ENCODE data around the gene KCNH1.

Gene KCNH1

DNA sequence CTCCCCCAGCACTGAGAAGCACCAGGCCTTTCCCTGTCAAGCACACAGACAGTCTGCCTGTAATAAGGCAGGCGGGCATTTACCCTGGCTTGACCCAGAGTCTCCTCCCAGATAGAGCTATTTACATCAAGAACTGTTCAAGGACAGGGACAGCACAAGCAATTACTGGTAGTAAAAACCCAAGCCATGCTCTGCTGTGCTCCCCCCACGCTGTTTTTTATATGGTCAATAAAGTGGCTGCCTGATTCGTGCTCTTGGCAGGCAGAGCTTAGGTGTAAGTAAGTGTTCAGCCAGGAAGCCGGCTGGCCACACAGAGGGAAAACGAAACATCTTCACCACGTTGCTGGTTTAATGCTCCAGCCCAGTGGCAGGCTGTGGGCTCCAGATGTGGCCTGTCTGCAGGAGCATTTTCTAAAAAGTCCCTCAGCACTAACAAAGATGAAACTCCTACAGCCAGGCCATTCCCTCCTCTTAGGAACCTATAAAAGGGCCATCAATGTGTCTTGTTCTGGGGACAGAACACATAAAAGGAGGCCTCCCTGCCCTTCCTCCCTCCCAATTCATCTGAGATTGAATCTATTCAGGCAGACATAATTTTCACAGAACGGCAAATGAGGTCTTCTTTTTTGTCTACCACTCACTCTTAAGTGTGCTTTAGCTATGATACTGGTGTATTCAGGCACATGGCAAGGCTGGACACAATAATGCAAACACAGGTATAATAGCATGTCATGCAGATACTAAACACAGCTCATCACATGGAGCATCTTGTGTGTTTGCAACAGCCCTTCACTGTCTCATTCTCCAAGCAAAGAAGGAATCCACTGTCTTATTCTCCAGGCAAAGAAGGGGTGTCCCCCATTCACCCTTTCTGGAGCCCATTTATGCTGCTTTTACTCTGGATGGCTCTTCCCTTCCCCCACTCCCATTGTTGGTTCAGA is 426.4 kb downstream of the KCNH1 start:
- DNase-seq: no peak

DNA sequence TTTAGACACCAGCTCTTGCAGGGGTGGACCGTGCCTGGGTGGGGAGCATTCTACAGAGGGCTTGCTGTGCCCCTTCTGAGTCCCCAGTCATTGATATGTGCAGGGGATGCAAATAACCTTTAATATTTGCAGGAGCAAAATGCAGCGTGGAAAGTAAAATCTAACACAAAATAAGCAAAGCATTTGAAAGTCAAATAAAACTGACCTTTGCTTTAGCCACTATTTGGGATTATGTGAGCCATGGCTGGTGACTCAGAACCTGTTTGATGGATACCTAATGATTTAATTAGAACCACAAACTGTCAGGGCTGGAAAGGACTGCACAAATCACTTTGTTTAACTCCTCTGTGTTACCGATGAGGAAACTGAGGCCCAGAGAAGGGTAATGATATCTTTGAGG is 427.7 kb downstream of the KCNH1 start:
- DNase-seq: no peak

GRCh38 chr1:210705086-210705485 is 428.9 kb downstream of the KCNH1 start:
- no peak for DNase-seq

GRCh38 chr1:210703593-210703992 is 430.4 kb downstream of the KCNH1 start:
- no peak for DNase-seq

GRCh38 chr1:210702506-210702905 is 431.4 kb downstream of the KCNH1 start:
- DNase-seq: no peak

DNA sequence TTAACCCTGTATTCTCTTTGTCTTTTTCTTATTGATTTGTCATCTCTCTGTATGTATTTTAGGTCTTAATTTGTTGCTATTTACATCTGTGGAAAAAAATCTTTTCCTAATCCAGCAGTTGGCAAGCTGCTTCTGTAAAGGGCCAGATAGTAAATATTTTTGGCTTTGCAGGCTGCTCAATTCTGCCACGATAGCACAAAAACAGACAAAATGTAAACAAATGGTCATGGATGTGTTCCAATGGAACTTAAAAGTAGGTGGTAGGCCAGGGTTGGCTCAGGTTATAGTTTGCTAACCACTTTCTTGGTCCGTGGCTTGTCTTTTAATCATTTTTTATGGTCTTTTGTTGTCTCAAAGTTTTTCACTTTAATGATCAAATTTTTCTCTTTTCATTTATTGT is 433.4 kb downstream of the KCNH1 start:
- DNase-seq: no peak

- DNase-seq: no peak
Observed at GRCh38 chr1:210700083-210700482, 433.9 kb downstream of the KCNH1 start.

DNA sequence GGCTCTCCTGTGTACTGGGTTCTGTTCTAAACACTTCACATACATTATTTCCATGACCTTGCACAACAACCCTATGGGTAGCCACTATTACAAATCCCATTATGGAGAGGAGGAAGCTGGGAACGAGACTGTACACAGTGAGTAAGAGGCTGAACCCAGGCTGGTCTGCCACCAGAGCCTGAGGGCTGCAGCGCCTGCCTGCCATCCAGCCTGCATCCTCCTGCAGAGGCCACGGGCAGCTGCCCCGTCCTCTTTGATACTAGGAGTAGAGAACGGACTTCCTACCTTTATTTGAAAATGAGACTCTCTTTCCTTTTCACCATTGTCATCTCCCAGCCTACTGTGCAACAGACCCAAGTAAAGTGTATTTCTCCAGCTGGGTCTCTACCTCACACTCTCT is 435.3 kb downstream of the KCNH1 start:
- no peak for DNase-seq

GRCh38 chr1:210697185-210697584 is 436.8 kb downstream of the KCNH1 start:
- no peak for DNase-seq

GRCh38 chr1:210696709-210697108 is 437.2 kb downstream of the KCNH1 start:
- DNase-seq: peak; percentile 10

DNA sequence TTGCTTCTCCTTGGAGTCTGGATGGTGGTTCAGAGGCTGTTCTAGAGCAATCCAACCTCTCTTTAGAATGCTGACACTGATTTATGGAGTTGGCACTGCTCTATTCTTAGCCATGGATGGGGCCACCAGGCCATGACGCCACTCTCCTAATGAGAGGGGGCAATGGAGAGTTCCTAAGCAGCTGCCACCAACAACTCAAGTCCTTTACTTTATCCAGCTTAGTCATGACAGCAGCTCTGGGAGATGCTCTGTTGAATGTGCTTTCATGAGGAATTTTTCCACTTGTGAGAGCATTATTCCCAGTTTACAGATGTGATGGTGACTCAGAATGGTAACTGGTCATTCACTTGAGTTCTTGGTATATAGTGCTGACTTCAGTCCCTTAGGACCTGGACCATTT is 438.9 kb downstream of the KCNH1 start:
- no peak for DNase-seq

DNA sequence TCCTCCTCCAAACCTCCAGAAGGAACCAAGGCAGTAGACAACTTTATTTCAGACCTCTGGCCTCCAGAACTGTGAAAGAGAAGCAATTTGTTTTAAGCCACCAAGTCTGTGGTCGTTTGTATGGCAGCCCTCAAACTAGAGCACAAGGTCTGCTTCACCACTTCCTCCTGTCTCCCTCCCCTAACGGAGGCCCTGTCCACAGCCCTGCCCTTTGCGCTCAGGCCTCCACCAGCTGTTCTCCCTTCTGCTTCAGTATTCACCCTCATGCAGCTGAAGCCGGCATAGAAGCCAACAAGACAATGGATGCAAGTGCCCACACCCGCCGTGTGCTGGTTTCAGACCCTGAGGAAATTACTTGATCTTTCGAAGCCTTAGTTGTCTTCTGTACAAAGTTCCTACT is 441.2 kb downstream of the KCNH1 start:
- DNase-seq: no peak

DNA sequence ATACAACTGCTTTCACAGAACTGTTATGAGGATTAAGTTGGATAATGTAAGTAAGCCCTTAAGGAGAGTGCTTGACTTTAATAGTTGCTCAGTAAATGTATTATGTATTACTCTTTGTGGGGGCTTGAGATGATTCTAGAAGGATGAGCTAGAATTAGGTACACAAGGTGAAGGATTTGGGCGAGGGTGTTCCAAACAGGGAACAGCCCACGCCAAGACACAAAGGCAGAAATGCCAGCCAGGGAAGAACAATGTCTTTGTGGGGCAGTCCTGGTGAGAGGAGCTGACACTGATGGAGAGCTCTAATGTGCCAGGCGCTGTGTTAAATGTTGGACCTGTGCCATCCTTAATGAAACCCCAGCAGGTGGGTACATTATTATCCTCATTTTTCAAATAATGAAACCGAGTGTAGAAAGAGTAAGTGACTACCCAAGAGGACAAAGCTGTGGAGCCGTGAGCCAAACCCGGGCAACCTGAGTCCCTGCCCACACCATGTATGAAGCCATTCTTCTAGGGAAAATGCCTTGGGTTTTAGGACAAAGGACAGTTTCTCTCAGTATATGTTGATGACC is 442.8 kb downstream of the KCNH1 start:
- no peak for DNase-seq

DNA sequence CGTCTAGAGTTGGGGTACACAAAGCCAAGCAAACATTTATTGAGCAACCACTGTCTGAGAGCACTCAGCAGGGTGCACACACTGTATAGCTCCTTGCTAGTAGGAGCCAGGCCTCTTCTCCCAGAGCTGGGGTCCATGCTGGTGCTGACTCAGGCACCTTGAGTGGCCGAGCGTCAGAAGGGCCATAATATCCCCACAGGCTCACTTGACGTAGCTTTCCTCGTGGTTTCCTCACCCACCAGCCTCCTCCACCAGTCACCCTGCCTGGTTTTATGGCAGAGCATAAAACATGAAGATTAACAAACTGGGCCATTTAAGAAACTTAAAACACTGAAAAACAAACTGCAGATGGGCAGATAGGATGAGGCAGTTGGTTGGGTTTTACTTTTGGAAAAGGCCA is 443.7 kb downstream of the KCNH1 start:
- no peak for DNase-seq

DNA sequence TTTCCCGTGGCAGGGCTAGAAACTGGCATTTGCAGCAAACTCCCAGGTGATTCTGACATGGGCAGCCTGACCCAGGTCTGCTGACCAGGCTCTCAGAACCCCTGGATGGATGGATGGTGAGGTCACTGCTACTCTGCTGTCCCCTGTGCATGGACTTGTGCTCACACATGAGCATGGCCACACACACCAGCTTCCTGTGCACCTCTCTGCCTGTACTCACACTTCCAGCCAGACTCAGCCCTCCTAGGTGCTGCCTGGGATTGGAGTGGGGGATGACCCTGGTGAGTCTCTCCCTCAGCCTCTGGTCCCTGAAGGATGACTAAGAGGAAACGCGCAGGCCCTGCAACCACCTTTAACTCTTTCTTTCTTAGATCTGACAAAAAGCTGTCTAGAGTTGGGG is 444.1 kb downstream of the KCNH1 start:
- no peak for DNase-seq

GRCh38 chr1:210688512-210689234 is 445.3 kb downstream of the KCNH1 start:
- DNase-seq: no peak

DNA sequence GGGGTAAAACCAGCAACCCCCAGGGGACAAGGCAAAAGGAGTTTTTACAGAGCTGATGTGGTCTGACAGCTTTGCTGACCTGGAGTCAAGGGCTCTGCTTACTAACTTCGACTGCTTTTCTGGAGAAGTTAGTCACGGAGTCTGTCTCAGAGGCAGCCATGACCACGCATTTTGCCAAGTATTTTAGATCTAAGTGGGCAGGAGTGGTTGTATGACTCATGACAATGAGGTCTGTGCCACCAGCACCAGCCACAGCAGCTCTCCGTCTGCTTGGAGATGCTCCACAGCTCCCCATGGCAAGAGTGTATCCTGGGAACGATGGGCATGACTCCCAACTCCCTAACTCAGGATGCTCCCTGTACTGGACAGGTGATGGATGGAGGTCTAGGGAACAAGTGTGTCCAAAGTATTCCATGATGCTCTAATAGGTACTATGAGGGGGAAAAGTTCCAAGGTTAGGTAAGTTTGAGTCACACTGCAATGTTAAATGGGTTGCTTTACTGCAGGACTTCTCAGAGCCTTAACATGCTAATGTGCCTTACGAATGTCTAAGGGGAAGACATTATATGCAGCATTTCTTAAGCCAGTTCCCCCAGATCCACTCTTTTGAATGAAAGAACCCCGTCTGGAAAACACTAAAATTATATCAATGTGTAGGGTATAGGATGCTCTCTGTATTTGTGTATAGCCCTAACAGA is 446.2 kb downstream of the KCNH1 start:
- DNase-seq: no peak

DNA sequence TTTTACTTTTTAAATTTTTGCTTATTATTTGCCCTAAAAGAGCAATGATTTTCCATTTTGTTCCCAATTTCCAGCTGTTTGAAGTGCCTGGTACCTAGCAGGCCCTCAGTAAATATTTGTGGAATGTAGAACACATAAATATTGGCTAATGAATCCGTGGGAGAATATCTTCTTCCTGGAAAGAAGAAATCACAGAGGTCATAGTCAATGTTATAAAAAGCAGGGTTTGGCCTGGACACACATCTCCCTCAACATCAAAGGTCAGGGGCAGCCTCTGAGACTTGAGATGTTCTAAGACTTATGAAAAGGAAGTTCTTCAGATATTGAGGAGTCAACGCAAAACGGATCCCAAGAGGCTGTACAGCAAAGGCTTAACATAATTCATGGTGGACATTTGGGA is 447.1 kb downstream of the KCNH1 start:
- no peak for DNase-seq

GRCh38 chr1:210685295-210685650 is 448.7 kb downstream of the KCNH1 start:
- DNase-seq: no peak

- DNase-seq: no peak
Observed at GRCh38 chr1:210684466-210685294, 449.3 kb downstream of the KCNH1 start.

- no peak for DNase-seq
Observed at GRCh38 chr1:210683403-210684047, 450.4 kb downstream of the KCNH1 start.

GRCh38 chr1:210681158-210681557 is 452.8 kb downstream of the KCNH1 start:
- DNase-seq: no peak

Measured in RPMI8226 (cell line).